NCI-H1105 treated with DMSO at 0.1 percent for 48 hours (cell line): ENCODE measurements around the gene LPIN1.
A peak's percentile ranks its signal among the peaks of the same experiment; 100 is the strongest.
"Not testable (repeated sequence)": the region's sequence is repeated elsewhere in the genome, so short reads cannot be mapped to it uniquely, and the experiment has no call there.

ENCODE experiments used
- DNase-seq: peaks from one replicate; lab custom pipeline; 2025; lab: John Stamatoyannopoulos, UW

Gene LPIN1

GRCh38 chr2:11811036-11811654, 64.7 kb downstream of the LPIN1 start:
- DNase-seq = no peak

- DNase-seq = no peak
These were observed 66.2 kb downstream of the LPIN1 start for GRCh38 chr2:11812466-11813248.

- DNase-seq = not testable (repeated sequence)
These were observed 66.9 kb downstream of the LPIN1 start for GRCh38 chr2:11813345-11813744.

GRCh38 chr2:11813951-11814350, 67.5 kb downstream of the LPIN1 start:
- no peak for DNase-seq

- DNase-seq = no peak
These were observed 68.6 kb downstream of the LPIN1 start for GRCh38 chr2:11814979-11815510.

- not testable (repeated sequence) for DNase-seq
These were observed 70.5 kb downstream of the LPIN1 start for GRCh38 chr2:11816935-11817334.

GRCh38 chr2:11819235-11819729, 72.8 kb downstream of the LPIN1 start:
- no peak for DNase-seq

GRCh38 chr2:11820650-11821049, 74.2 kb downstream of the LPIN1 start:
- DNase-seq = no peak

- DNase-seq = no peak
These were observed 75.3 kb downstream of the LPIN1 start for GRCh38 chr2:11821705-11822104.

- DNase-seq = not testable (repeated sequence)
These were observed 75.9 kb downstream of the LPIN1 start for GRCh38 chr2:11822359-11822745.

GRCh38 chr2:11822746-11823451, 76.5 kb downstream of the LPIN1 start:
- DNase-seq = no peak

GRCh38 chr2:11824901-11825828, 78.7 kb downstream of the LPIN1 start:
- no peak for DNase-seq

- DNase-seq = no peak
These were observed 81.1 kb downstream of the LPIN1 start for GRCh38 chr2:11827547-11827946.

- no peak for DNase-seq
These were observed 82.5 kb downstream of the LPIN1 start for GRCh38 chr2:11828933-11829323.

GRCh38 chr2:11829324-11829946, 83.0 kb downstream of the LPIN1 start:
- peak; percentile 84 for DNase-seq

GRCh38 chr2:11829947-11830707, 83.7 kb downstream of the LPIN1 start:
- DNase-seq = peak; percentile 68

- DNase-seq = no peak
These were observed 84.4 kb downstream of the LPIN1 start for GRCh38 chr2:11830708-11831301.

GRCh38 chr2:11831415-11831814, 85.0 kb downstream of the LPIN1 start:
- no peak for DNase-seq

- no peak for DNase-seq
These were observed 86.1 kb downstream of the LPIN1 start for GRCh38 chr2:11832531-11832930.

- no peak for DNase-seq
These were observed 87.2 kb downstream of the LPIN1 start for GRCh38 chr2:11833601-11834000.
